ENCODE results near the gene E2F4. TPM values are rescaled to one million over a fixed set of nuclear protein-coding genes. Genes with fewer than 3 reads are reported as not detected.

Gene E2F4
- total RNA-seq, 1 donor from 2014 or later, result 64.3 TPM

GRCh38 chr16:67202426-67202825 is 10.5 kb downstream of the E2F4 start:
- DNase-seq, result no peak
- TF ChIP-seq CTCF (IDR thresholded peaks at IDR 0.05; ENCODE audit: partially characterized antibody, unreplicated experiment), result no peak
- Mint-ChIP-seq H3K36me3 (ENCODE audit: unreplicated experiment) (no peaks in the 10 kb centered on the region), H3K4me3 (ENCODE audit: unreplicated experiment) (no peak overlapping the region), H3K27me3 (ENCODE audit: unreplicated experiment) (peaks cover 6% of the 10 kb centered on the region), H3K9me3 (ENCODE audit: unreplicated experiment) (peaks cover 4% of the 10 kb centered on the region), H3K27ac (ENCODE audit: unreplicated experiment) (no peak overlapping the region), H3K4me1 (ENCODE audit: low read depth, unreplicated experiment) (peaks cover 2% of the 10 kb centered on the region)

GRCh38 chr16:67202956-67203493 is 11.1 kb downstream of the E2F4 start:
- Mint-ChIP-seq H3K4me1 (ENCODE audit: low read depth, unreplicated experiment) (peaks cover 2% of the 10 kb centered on the region), H3K4me3 (ENCODE audit: unreplicated experiment) (no peak overlapping the region), H3K27ac (ENCODE audit: unreplicated experiment) (no peak overlapping the region), H3K27me3 (ENCODE audit: unreplicated experiment) (peaks cover 6% of the 10 kb centered on the region), H3K36me3 (ENCODE audit: unreplicated experiment) (no peaks in the 10 kb centered on the region), H3K9me3 (ENCODE audit: unreplicated experiment) (peaks cover 4% of the 10 kb centered on the region)
- TF ChIP-seq CTCF (IDR thresholded peaks at IDR 0.05; ENCODE audit: partially characterized antibody, unreplicated experiment), result no peak
- no peak for DNase-seq

GRCh38 chr16:67204076-67204475 is 12.1 kb downstream of the E2F4 start:
- TF ChIP-seq CTCF (IDR thresholded peaks at IDR 0.05; ENCODE audit: partially characterized antibody, unreplicated experiment), result no peak
- H3K36me3 Mint-ChIP-seq (ENCODE audit: unreplicated experiment), result no peaks in the 10 kb centered on the region
- no peak overlapping the region for H3K27ac Mint-ChIP-seq (ENCODE audit: unreplicated experiment)
- H3K9me3 Mint-ChIP-seq (ENCODE audit: unreplicated experiment), result peaks cover 4% of the 10 kb centered on the region
- no peak overlapping the region for H3K4me3 Mint-ChIP-seq (ENCODE audit: unreplicated experiment)
- no peak for DNase-seq
- H3K27me3 Mint-ChIP-seq (ENCODE audit: unreplicated experiment), result peaks cover 6% of the 10 kb centered on the region
- H3K4me1 Mint-ChIP-seq (ENCODE audit: low read depth, unreplicated experiment), result peaks cover 2% of the 10 kb centered on the region

- Mint-ChIP-seq H3K9me3 (ENCODE audit: unreplicated experiment) (peaks cover 2% of the 10 kb centered on the region), H3K36me3 (ENCODE audit: unreplicated experiment) (no peaks in the 10 kb centered on the region), H3K4me3 (ENCODE audit: unreplicated experiment) (no peak overlapping the region), H3K27me3 (ENCODE audit: unreplicated experiment) (peaks cover 6% of the 10 kb centered on the region), H3K4me1 (ENCODE audit: low read depth, unreplicated experiment) (no peaks in the 10 kb centered on the region), H3K27ac (ENCODE audit: unreplicated experiment) (no peak overlapping the region)
- no peak for DNase-seq
- TF ChIP-seq CTCF (IDR thresholded peaks at IDR 0.05; ENCODE audit: partially characterized antibody, unreplicated experiment), result no peak
These were observed 14.3 kb downstream of the E2F4 start for GRCh38 chr16:67206129-67206837.

- Mint-ChIP-seq H3K4me3 (ENCODE audit: unreplicated experiment) (no peak overlapping the region), H3K4me1 (ENCODE audit: low read depth, unreplicated experiment) (no peaks in the 10 kb centered on the region), H3K27ac (ENCODE audit: unreplicated experiment) (no peak overlapping the region), H3K9me3 (ENCODE audit: unreplicated experiment) (peaks cover 2% of the 10 kb centered on the region), H3K27me3 (ENCODE audit: unreplicated experiment) (peaks cover 6% of the 10 kb centered on the region), H3K36me3 (ENCODE audit: unreplicated experiment) (no peaks in the 10 kb centered on the region)
- TF ChIP-seq CTCF (IDR thresholded peaks at IDR 0.05; ENCODE audit: partially characterized antibody, unreplicated experiment), result no peak
- DNase-seq, result no peak
These were observed 14.9 kb downstream of the E2F4 start for GRCh38 chr16:67206838-67207248.

All from glutamatergic neuron (in vitro differentiated cells).